Activated gamma-delta T cell treated with anti-CD3 and anti-CD28 coated beads, Interleukin-2, amount 50 U/mL, for 16 hours (primary cell): Measurements from ENCODE around the gene COL6A2.
"Not testable (repeated sequence)": the region's sequence is repeated elsewhere in the genome, so short reads cannot be mapped to it uniquely, and the experiment has no call there.

Experiments used
- DNase-seq: peaks from one replicate; pipeline ENCODE4 v3.0.0-alpha.2; 2020; ENCODE audit warnings: low read depth

Gene COL6A2

GRCh38 chr21:46061063-46061462 lies 36.8 kb upstream of the COL6A2 start:
- DNase-seq, result no peak

- DNase-seq, result no peak
These were observed 36.4 kb upstream of the COL6A2 start for GRCh38 chr21:46061518-46061917.

- DNase-seq, result no peak
These were observed 36.0 kb upstream of the COL6A2 start for GRCh38 chr21:46061950-46062349.

GRCh38 chr21:46062471-46063211 lies 35.3 kb upstream of the COL6A2 start:
- no peak for DNase-seq

GRCh38 chr21:46063227-46063626 lies 34.7 kb upstream of the COL6A2 start:
- no peak for DNase-seq

- no peak for DNase-seq
These were observed 33.9 kb upstream of the COL6A2 start for GRCh38 chr21:46063734-46064680.

GRCh38 chr21:46064870-46065214 lies 33.1 kb upstream of the COL6A2 start:
- no peak for DNase-seq

GRCh38 chr21:46065215-46065913 lies 32.5 kb upstream of the COL6A2 start:
- DNase-seq, result no peak

GRCh38 chr21:46065914-46066551 lies 31.9 kb upstream of the COL6A2 start:
- DNase-seq, result no peak

- DNase-seq, result no peak
These were observed 31.2 kb upstream of the COL6A2 start for GRCh38 chr21:46066591-46067331.

- no peak for DNase-seq
These were observed 30.3 kb upstream of the COL6A2 start for GRCh38 chr21:46067505-46068201.

- DNase-seq, result no peak
These were observed 29.3 kb upstream of the COL6A2 start for GRCh38 chr21:46068516-46069079.

- no peak for DNase-seq
These were observed 28.7 kb upstream of the COL6A2 start for GRCh38 chr21:46069166-46069565.

GRCh38 chr21:46069719-46070279 lies 28.1 kb upstream of the COL6A2 start:
- no peak for DNase-seq

- no peak for DNase-seq
These were observed 26.8 kb upstream of the COL6A2 start for GRCh38 chr21:46071082-46071481.

GRCh38 chr21:46076724-46077123 lies 21.2 kb upstream of the COL6A2 start:
- not testable (repeated sequence) for DNase-seq

- no peak for DNase-seq
These were observed 20.2 kb upstream of the COL6A2 start for GRCh38 chr21:46077674-46078101.

GRCh38 chr21:46078322-46078977 lies 19.5 kb upstream of the COL6A2 start:
- no peak for DNase-seq

- no peak for DNase-seq
These were observed 18.9 kb upstream of the COL6A2 start for GRCh38 chr21:46078978-46079351.
